ENCODE measurements around the gene TAF11L2.
"Not testable (repeated sequence)": the region's sequence is repeated elsewhere in the genome, so short reads cannot be mapped to it uniquely, and the experiment has no call there.

DNA sequence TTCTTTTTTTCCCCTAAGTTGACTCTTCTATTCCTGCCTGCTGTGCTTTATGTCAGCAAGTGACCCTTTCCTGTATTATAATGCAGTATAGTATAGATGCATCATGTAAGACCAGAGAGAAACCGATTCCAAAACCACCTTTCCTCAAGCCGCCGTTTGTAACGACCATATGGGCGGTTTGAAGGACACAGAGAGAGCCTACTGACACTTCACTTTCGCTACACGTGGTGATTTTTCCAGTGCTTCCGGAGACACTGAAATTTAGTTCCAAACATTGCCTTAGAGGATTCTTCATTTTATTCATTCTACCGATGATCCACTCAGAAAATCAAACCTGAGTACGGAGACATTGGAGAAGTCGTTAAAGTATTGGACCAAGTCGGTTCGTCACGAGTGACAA is 21.5 kb downstream of the TAF11L2 start:
- not testable (repeated sequence) for TF ChIP-seq TCF4 (CRISPR knock-in tag; IDR thresholded peaks at IDR 0.05; ENCODE audit: borderline replicate concordance); POU6F1 (CRISPR knock-in tag; IDR thresholded peaks at IDR 0.05; ENCODE audit: borderline replicate concordance, low read depth); BACH2 (CRISPR knock-in tag; IDR thresholded peaks at IDR 0.05; ENCODE audit: borderline replicate concordance); ZFP3 (CRISPR knock-in tag; IDR thresholded peaks at IDR 0.05); ZNF70 (CRISPR knock-in tag; IDR thresholded peaks at IDR 0.05); ZFP30 (CRISPR knock-in tag; IDR thresholded peaks at IDR 0.05); GLIS3 (CRISPR knock-in tag; IDR thresholded peaks at IDR 0.05); CSDC2 (CRISPR knock-in tag; IDR thresholded peaks at IDR 0.05); RARB (CRISPR knock-in tag; IDR thresholded peaks at IDR 0.05); ESRRG (CRISPR knock-in tag; IDR thresholded peaks at IDR 0.05); ZC3H10 (CRISPR knock-in tag; IDR thresholded peaks at IDR 0.05)
- TF ChIP-seq, protein P1, sequence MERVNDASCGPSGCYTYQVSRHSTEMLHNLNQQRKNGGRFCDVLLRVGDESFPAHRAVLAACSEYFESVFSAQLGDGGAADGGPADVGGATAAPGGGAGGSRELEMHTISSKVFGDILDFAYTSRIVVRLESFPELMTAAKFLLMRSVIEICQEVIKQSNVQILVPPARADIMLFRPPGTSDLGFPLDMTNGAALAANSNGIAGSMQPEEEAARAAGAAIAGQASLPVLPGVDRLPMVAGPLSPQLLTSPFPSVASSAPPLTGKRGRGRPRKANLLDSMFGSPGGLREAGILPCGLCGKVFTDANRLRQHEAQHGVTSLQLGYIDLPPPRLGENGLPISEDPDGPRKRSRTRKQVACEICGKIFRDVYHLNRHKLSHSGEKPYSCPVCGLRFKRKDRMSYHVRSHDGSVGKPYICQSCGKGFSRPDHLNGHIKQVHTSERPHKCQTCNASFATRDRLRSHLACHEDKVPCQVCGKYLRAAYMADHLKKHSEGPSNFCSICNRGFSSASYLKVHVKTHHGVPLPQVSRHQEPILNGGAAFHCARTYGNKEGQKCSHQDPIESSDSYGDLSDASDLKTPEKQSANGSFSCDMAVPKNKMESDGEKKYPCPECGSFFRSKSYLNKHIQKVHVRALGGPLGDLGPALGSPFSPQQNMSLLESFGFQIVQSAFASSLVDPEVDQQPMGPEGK (CRISPR knock-in tag; IDR thresholded peaks at IDR 0.05; ENCODE audit: borderline replicate concordance) = not testable (repeated sequence)

All from SK-N-SH treated with all-trans-retinoic acid at 6 μM for 48 hours (cell line).